ENCODE data around the gene FADS2. TPM values are rescaled to one million over a fixed set of nuclear protein-coding genes. Genes with fewer than 3 reads are reported as not detected.
A peak's percentile ranks its signal among the peaks of the same experiment; 100 is the strongest.

FADS2 gene
- total and polyA plus RNA-seq, 9 of the 15 experiments (the other 6 are each of a cell fraction or from before 2014, with no cell fraction given): 2.9 to 42.8 (median 16.2) TPM

GRCh38 chr11:61815790-61816735 lies 12.0 kb upstream of the FADS2 start (continued):
- peak in 1 of 3 experiments; percentile 26; a peak in 2 of 6 replicates for TF ChIP-seq CTCF (IDR thresholded peaks at IDR 0.05 in 2 of 3, conservative IDR thresholded peaks at IDR 0.05 in 1 of 3; ENCODE audit: insufficient read depth in 2 of 3, low read depth in 1 of 3, low read length in 3 of 3)
- TF ChIP-seq PRPF4 (IDR thresholded peaks at IDR 0.05; ENCODE audit: insufficient read depth, low read depth, low read length, poor library complexity, severe bottlenecking): peak; percentile 66
- 0 out of 4 replicates have a peak, but pooled peaks of 1 of the 2 experiments have one; percentile 23 for TF ChIP-seq ZMIZ1 (IDR thresholded peaks at IDR 0.05; ENCODE audit: low read depth in 2 of 2, low read length in 2 of 2)
- no peak for TF ChIP-seq SIX5 (IDR thresholded peaks at IDR 0.05; ENCODE audit: borderline replicate concordance in 1 of 2, insufficient read depth in 1 of 2, low read depth in 1 of 2, low read length in 2 of 2)
- no peak for TF ChIP-seq ZKSCAN8 (CRISPR knock-in tag; IDR thresholded peaks at IDR 0.05)
- TF ChIP-seq MEIS2 (IDR thresholded peaks at IDR 0.05; ENCODE audit: partially characterized antibody): no peak
- no peak for TF ChIP-seq EP300 (IDR thresholded peaks at IDR 0.05; ENCODE audit: low read length)
- peak; percentile 70 for TF ChIP-seq SRSF3 (IDR thresholded peaks at IDR 0.05; ENCODE audit: insufficient read depth, low read length)
- TF ChIP-seq SPI1 (IDR thresholded peaks at IDR 0.05; ENCODE audit: borderline replicate concordance, low read depth, low read length): no peak
- no peak for TF ChIP-seq GTF2F1 (IDR thresholded peaks at IDR 0.05; ENCODE audit: low read depth, low read length)
- TF ChIP-seq CGGBP1 (CRISPR knock-in tag; IDR thresholded peaks at IDR 0.05): no peak
- TF ChIP-seq ETV5 (CRISPR knock-in tag; IDR thresholded peaks at IDR 0.05; ENCODE audit: low read depth): peak; percentile 55
- no peak for TF ChIP-seq ZBTB26 (CRISPR knock-in tag; IDR thresholded peaks at IDR 0.05)
- no peak for TF ChIP-seq ZNF444 (CRISPR knock-in tag; IDR thresholded peaks at IDR 0.05)
- no peak for TF ChIP-seq HDAC3 (IDR thresholded peaks at IDR 0.05; ENCODE audit: borderline replicate concordance, partially characterized antibody)
- TF ChIP-seq HIVEP1 (CRISPR knock-in tag; IDR thresholded peaks at IDR 0.05): no peak
- no peak for TF ChIP-seq KAT8 (IDR thresholded peaks at IDR 0.05; ENCODE audit: low read depth)
- no peak for TF ChIP-seq ZNF778 (CRISPR knock-in tag; IDR thresholded peaks at IDR 0.05)
- TF ChIP-seq SMC3 (conservative IDR thresholded peaks at IDR 0.05; ENCODE audit: insufficient read depth, low read depth, low read length): no peak
- TF ChIP-seq NELFE (IDR thresholded peaks at IDR 0.05; ENCODE audit: insufficient read depth, insufficient read length): no peak
